GM19397 (cell line): ENCODE results near the gene CCDC102A.
A peak's percentile ranks its signal among the peaks of the same experiment; 100 is the strongest.

Source experiments
- ATAC-seq: cut with Tn5 transposase; IDR thresholded peaks from one replicate; pipeline ENCODE4 v1.9.1; 2021; ENCODE audit warnings: mild to moderate bottlenecking, moderate library complexity; ENCODE audit not compliant: unreplicated experiment

CCDC102A gene

DNA sequence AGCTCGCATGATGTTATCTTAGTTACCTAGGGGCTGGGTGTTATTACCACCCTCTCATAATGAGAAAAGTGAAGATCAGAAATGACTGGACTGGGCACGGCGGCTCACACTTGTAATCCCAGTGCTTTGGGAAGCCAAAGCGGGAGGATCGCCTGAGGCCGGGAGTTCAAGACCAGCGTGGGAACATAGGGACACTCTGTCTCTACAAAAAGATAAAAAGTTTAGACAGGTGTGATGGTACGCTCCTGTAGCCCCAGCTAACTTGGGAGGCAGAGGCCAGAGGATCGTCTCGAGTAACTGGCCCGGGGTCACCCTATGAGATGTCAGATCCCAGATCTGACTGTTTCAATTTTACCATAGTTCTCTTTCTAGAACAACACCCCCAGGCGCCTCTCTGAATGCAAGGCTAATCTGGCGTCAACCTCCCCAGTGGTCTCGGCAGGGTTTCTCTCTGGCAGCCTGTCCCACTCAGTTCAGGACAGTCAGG, 1.9 kb upstream of the CCDC102A start:
- ATAC-seq = no peak

DNA sequence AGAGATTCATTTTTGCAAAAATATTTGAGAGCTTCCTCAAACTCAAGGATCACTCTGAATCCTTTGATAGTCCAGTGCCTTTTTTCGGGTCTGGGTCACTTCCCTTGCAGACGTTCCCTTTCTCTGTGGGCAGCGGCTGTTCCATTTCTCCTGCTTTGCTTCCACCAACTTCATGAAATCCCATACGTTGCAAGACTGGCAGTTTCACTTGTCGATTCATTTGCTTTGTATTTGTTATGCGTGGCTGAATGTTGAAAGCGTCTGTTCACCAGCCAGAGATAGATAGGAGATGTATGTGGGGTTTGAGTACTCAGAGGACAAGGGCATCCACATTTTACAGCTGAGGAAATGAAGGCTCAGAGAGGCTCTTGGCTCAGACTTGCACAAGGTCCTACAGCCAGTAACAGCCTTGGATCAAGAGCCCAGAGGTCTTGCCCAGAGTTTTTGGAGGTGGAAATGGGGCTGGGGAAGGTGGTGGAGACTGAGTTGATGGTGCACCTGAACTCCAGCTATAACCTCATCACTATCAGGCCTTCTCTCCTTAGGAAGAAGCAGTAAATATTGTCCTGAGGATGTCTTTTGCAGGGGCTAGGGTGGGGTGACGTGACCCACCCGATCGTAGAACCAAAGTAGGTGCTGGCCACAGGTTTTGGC, 1.3 kb upstream of the CCDC102A start:
- no peak for ATAC-seq

- no peak for ATAC-seq
Observed at GRCh38 chr16:57537194-57537505, 779 bp upstream of the CCDC102A start.

DNA sequence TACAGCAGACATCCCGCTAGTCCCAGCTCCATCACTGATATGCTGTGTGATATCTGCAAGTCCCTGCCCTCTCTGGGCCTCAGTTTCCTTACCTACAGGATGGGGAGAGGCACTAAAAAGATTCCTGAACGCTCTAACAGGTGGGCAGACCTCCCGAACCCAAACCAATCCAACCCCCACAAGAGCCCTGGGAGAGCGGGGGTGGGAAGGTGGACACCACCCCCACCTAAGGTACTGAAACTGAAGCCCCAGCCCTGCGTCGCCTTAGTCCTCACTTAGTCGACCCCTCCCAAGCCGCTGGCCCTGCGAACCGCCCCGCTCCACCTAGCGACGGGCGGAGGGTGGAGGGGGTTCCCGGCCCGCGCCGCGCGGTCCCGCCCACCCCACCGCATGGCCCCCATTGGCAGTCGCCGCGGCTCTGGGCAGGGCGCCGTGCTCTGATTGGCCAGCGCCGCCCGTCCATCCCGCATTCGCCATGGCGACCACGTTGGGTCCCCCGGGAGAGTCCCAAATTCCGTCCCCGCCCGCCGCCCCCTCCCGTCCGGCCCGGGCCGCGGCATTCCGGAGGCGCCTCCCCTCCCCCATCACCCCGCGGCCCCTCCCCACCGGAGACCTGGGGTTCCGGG, 578 bp downstream of the CCDC102A start:
- peak; percentile 67 for ATAC-seq

DNA sequence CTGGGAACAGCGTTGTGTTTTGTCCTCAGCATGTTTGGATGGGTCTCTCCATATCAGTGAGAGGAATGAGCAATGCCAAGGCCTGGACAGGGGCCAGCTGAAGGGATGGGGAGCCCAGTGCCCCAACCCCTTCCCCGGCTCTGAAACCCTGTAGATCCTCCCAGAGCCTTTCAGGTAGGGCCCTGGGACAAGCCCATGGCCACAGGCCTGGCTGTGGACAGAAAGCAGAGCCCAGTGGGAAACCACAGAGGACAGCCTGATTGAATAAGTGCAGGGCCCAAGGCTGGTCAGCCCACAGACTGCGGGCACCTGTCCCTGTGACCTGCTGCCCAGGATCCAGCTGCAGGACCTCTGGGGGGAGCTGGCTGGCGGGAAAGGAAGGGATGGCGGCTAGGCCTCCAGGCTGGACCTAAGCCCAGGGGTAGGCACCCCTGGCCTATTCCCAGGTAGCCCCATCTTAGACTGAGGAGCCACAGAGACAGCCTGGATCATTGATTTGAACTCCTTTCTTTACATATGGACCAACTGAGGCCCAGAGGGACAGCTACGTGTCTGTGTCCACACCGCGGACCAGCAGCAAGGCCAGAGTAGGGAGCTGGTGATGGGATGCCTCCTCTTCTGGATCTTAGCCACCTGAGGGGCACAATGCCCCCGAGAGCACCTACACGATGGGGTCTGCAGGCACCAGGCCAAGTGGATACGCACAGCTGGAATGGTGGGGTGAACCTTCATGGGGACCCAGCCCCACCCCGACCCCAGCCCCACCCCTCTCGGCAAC, 1.3 kb downstream of the CCDC102A start:
- ATAC-seq = no peak

DNA sequence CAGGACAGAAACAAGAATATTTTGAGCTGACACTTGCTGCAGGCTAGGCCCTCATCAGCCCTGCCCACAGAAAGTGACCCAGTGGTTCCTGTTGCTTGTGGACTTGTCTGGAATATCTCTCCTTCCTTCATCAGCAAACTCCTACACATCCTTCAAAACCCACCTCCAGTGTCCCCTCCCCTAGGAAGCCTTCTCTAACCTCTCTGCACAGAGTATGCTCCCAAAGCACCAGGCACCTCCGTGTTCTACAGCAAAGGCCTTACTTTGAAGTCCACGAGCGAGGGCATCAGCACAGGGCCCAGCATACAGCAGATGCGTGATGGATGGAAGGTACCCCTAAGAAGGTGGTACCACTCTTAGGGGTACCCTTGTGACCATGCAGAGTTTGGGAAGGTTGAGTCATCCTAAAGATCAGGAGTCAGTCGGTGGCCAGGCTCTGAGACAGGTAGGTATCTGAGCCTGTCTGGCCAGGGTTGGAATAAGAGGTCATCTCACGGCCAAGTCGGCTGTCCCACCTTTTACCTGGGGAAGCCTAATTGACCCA, 2.0 kb downstream of the CCDC102A start:
- no peak for ATAC-seq

DNA sequence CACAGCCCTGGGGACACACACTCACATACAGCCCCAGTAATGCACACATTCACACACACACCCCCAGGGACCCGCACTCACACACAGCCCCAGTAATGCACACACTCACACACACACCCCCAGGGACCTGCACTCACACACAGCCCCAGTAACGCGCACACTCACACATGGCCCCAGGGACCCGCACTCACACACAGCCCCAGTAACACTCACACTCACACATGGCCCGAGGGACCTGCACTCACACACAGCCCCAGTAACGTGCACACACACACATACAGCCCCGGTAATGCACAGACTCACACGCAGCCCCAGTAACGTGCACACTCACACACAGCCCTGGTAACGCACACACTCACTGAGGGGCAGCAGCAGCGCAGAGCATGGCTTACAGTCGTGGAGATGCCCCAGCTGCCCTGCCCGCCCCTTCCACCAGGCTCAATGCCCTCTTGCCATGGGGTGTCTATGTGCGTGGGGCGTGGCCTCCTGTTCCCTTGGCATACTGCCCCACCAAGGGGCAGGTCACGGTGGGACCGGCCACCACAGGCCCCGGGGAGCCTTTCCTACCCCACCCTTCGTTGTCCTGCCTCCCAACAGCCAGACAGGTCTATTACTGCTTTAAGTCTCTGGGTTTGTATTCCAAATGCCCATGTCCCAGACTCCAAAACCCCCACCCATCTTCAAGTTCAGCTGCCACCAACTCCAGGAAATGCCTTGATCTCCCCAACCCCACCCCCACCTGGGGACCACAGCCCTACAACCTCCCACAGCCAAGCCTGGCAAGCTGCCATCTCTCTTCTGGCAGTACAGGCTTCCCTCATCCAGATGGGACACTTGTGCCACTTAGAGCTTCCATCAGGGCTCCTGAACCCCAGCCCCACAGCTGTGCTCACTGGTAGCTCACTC, 2.7 kb downstream of the CCDC102A start:
- ATAC-seq = no peak

DNA sequence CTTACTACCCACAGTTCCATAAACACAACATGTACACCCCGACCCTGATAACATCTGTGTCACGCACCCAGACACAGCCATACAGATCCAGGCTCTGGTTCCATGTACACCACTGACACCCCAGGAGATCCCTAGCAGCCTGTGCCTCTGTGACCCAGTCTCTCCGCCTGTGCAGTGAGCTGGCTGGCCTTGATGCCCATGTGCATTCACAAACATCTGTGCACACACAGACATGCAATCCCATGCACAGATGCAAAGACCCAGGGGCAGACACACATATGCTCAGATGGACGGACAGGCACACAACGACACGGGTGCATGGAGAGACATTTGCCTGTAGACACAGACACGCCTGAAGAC, 4.1 kb downstream of the CCDC102A start:
- ATAC-seq = no peak

GRCh38 chr16:57531635-57532265, 4.6 kb downstream of the CCDC102A start:
- no peak for ATAC-seq

- ATAC-seq = no peak
Observed at GRCh38 chr16:57531253-57531575, 5.2 kb downstream of the CCDC102A start.

- no peak for ATAC-seq
Observed at GRCh38 chr16:57530522-57531252, 5.7 kb downstream of the CCDC102A start.

DNA sequence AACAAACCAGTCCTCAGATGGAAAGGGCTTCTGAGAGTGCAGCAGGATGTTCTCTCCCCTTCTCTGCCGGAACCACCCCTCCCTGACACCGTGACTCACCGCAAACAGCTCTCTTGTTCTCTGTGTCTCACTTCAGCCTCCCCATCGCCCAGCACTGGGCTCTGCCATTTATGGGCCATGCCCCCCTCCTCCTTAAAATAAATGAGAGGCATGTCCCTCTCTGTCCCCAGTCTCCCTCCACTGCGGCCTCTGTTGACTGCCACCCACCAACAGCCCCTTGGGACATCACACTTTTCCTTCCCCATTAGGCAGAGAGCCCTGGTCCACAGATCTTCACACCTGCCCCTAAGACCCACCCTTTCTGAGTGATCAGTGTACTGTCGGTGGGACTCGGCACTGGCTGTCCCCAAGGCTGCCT, 6.3 kb downstream of the CCDC102A start:
- ATAC-seq = peak; percentile 78

- peak; percentile 19 for ATAC-seq
Observed at GRCh38 chr16:57529391-57530103, 6.8 kb downstream of the CCDC102A start.

GRCh38 chr16:57528499-57529390, 7.6 kb downstream of the CCDC102A start:
- ATAC-seq = no peak

- ATAC-seq = no peak
Observed at GRCh38 chr16:57527610-57528360, 8.6 kb downstream of the CCDC102A start.

DNA sequence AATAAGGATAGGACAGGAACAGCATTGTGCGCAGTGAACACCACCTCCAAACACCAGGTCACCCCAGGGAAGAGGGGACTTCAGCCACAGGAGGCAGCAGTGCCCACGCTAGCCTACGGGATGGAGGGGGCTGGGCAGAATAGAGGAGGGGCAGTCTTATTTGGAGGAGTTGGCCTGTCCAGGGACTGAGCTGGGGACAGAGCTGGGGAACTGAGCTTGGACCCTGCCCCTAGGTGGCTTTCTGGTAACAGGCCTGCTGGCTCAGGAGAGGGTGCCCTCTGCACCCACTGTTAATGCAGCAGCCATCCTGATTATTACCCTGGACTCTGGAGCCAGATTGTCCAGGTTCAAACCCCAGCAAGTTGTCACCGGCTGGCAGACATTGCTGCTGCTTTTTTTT, 9.3 kb downstream of the CCDC102A start:
- no peak for ATAC-seq

- ATAC-seq = no peak
Observed at GRCh38 chr16:57526498-57526897, 9.9 kb downstream of the CCDC102A start.
